Measurements from ENCODE around the gene TAMALIN.
A peak's percentile ranks its signal among the peaks of the same experiment; 100 is the strongest.

TAMALIN gene

GRCh38 chr12:52032446-52032803 is 25.7 kb downstream of the TAMALIN start:
- H3K27ac ChIP-seq = peak overlapping the region; percentile 93
- TF ChIP-seq CTCF (conservative IDR thresholded peaks at IDR 0.05) = no peak

GRCh38 chr12:52032804-52033445 is 26.2 kb downstream of the TAMALIN start:
- peak overlapping the region; percentile 93 for H3K27ac ChIP-seq
- no peak for TF ChIP-seq CTCF (conservative IDR thresholded peaks at IDR 0.05)

- peak overlapping the region; percentile 93 for H3K27ac ChIP-seq
- no peak for TF ChIP-seq CTCF (conservative IDR thresholded peaks at IDR 0.05)
These were observed 26.8 kb downstream of the TAMALIN start for GRCh38 chr12:52033446-52034140.

GRCh38 chr12:52035190-52035589 is 28.4 kb downstream of the TAMALIN start:
- no peak overlapping the region for H3K27ac ChIP-seq
- TF ChIP-seq CTCF (conservative IDR thresholded peaks at IDR 0.05) = no peak

GRCh38 chr12:52035926-52036325 is 29.2 kb downstream of the TAMALIN start:
- TF ChIP-seq CTCF (conservative IDR thresholded peaks at IDR 0.05) = no peak
- peak overlapping the region; percentile 90 for H3K27ac ChIP-seq

GRCh38 chr12:52036587-52037171 is 29.9 kb downstream of the TAMALIN start:
- H3K27ac ChIP-seq = peak overlapping the region; percentile 90
- no peak for TF ChIP-seq CTCF (conservative IDR thresholded peaks at IDR 0.05)

- TF ChIP-seq CTCF (conservative IDR thresholded peaks at IDR 0.05) = peak; percentile 36
- H3K27ac ChIP-seq = peak overlapping the region; percentile 90
These were observed 30.6 kb downstream of the TAMALIN start for GRCh38 chr12:52037248-52037861.

All from VCaP (cell line).